RCC 7860 (cell line): ENCODE measurements around the gene GSPT1.
"Not testable (repeated sequence)": the region's sequence is repeated elsewhere in the genome, so short reads cannot be mapped to it uniquely, and the experiment has no call there.

Source experiments
- DNase-seq: peaks from one replicate; pipeline ENCODE4 v3.0.0-alpha.2; 2015; ENCODE audit warnings: low spot score
- FAIRE-seq: peaks from 2 replicates; lab custom pipeline; 2012; peaks lifted over from hg19 to GRCh38; lab: Jason Lieb, UNC

Gene GSPT1

GRCh38 chr16:11915644-11916523 is at the start of gene GSPT1:
GSPT1 (minus strand) TSS chr16:11915956; CDS start chr16:11915720, 236 bp downstream.
- DNase-seq = peak; percentile 89
- peak; percentile 63 for FAIRE-seq

- DNase-seq = no peak
- no peak for FAIRE-seq
These were observed 49.2 kb upstream of the GSPT1 start, which contains the start of gene TNFRSF17 for GRCh38 chr16:11964761-11965551. TNFRSF17 (plus strand) TSS chr16:11965210; CDS start chr16:11965325, 115 bp downstream.

GRCh38 chr16:11963706-11964105 is 48.0 kb upstream of the GSPT1 start:
- no peak for FAIRE-seq
- DNase-seq = no peak

- not testable (repeated sequence) for FAIRE-seq, DNase-seq
These were observed 47.2 kb upstream of the GSPT1 start for GRCh38 chr16:11962978-11963377.

- DNase-seq, FAIRE-seq: not testable (repeated sequence)
These were observed 46.7 kb upstream of the GSPT1 start for GRCh38 chr16:11962457-11962856.

GRCh38 chr16:11957591-11958395 is 42.0 kb upstream of the GSPT1 start:
- DNase-seq = no peak
- no peak for FAIRE-seq

- FAIRE-seq = no peak
- no peak for DNase-seq
These were observed 40.8 kb upstream of the GSPT1 start for GRCh38 chr16:11956558-11956957.

- DNase-seq (peak; percentile 74), FAIRE-seq (peak; percentile 50)
These were observed 40.0 kb upstream of the GSPT1 start for GRCh38 chr16:11955713-11956123.

GRCh38 chr16:11953576-11953975 is 37.8 kb upstream of the GSPT1 start:
- not testable (repeated sequence) for FAIRE-seq, DNase-seq

- FAIRE-seq (no peak), DNase-seq (no peak)
These were observed 34.6 kb upstream of the GSPT1 start for GRCh38 chr16:11950388-11950787.

- FAIRE-seq = no peak
- DNase-seq = peak; percentile 56
These were observed 33.8 kb upstream of the GSPT1 start for GRCh38 chr16:11949527-11949926.

GRCh38 chr16:11948819-11949218 is 33.1 kb upstream of the GSPT1 start:
- FAIRE-seq (no peak), DNase-seq (no peak)

GRCh38 chr16:11946433-11946832 is 30.7 kb upstream of the GSPT1 start:
- FAIRE-seq = no peak

GRCh38 chr16:11941945-11942344 is 26.2 kb upstream of the GSPT1 start, which contains the start of gene NPIPB2:
NPIPB2 (minus strand) TSS chr16:11942045; CDS start chr16:11942045, 0 bp downstream.
- FAIRE-seq, DNase-seq: not testable (repeated sequence)

More at GRCh38 chr16:11946433-11946832, 30.7 kb upstream of the GSPT1 start:
- DNase-seq = peak; percentile 22

- not testable (repeated sequence) for FAIRE-seq, DNase-seq
These were observed 11.6 kb upstream of the GSPT1 start for GRCh38 chr16:11927350-11927749.

GRCh38 chr16:11924046-11924445 is 8.3 kb upstream of the GSPT1 start:
- not testable (repeated sequence) for DNase-seq, FAIRE-seq

GRCh38 chr16:11916524-11917285 is 949 bp upstream of the GSPT1 start:
- FAIRE-seq = peak; percentile 57
- DNase-seq = peak; percentile 46

- no peak for DNase-seq
- no peak for FAIRE-seq
These were observed 577 bp downstream of the GSPT1 start for GRCh38 chr16:11915114-11915643.
